H1 (cell line): ENCODE results near the gene SLC35F3. TPM values are rescaled to one million over a fixed set of nuclear protein-coding genes. Genes with fewer than 3 reads are reported as not detected.

Source experiments
- CHD7 ChIP-seq: fragments of 300-600 bp; sonication (generic); IDR thresholded peaks from 2 replicates; pipeline ENCODE4 v1.7.1; 2012; ENCODE audit warnings: low read length, moderate library complexity, mild to moderate bottlenecking, inconsistent platforms; ENCODE audit not compliant: insufficient replicate concordance
- JUND ChIP-seq: IDR thresholded peaks from 2 replicates; pipeline ENCODE4 v1.6.1; 2011; ENCODE audit warnings: mild to moderate bottlenecking, improper control_type of control experiment, low read length
- SAP30 ChIP-seq: fragments of 300-600 bp; sonication (generic); IDR thresholded peaks from 2 replicates; pipeline ENCODE4 v1.7.1; 2012; ENCODE audit warnings: low read length, moderate library complexity, mild to moderate bottlenecking, inconsistent platforms; ENCODE audit not compliant: insufficient read depth, insufficient replicate concordance
- SIX5 ChIP-seq: IDR thresholded peaks from 2 replicates; pipeline ENCODE4 v1.6.1; 2011; ENCODE audit warnings: mild to moderate bottlenecking, low read depth, low read length
- USF2 ChIP-seq: IDR thresholded peaks from 2 replicates; pipeline ENCODE4 v1.6.1; 2011; ENCODE audit warnings: low read length, improper control_type of control experiment
- ZNF274 ChIP-seq: IDR thresholded peaks from 2 replicates; pipeline ENCODE4 v1.7.0; 2012; ENCODE audit warnings: low read length, borderline replicate concordance; ENCODE audit errors: extremely low read depth
- polyA plus RNA-seq, 7 experiments: library from polyadenylated mRNA; depleted of rRNA in 3 of 7; stranded (reverse) in 5 of 7; unstranded in 2 of 7; fragments of >200 nt in 5 of 7; fragments of 200-250 nt in 2 of 7; gene quantifications; 1 replicate in 5 of 7; 2 replicates in 1 of 7; 4 replicates in 1 of 7; pipeline versions ENCODE4 v1.2.1 to v1.2.3, GENCODE V29; 2011 to 2013; ENCODE audit warnings: missing spikeins in 2 of 7, mixed read lengths in 2 of 7
- total RNA-seq: library from RNA; stranded (reverse); fragmentation: NEBNext Ultra II Directional; extraction: Animal tissue kit (Norgen Biotek cat#: 25700); gene quantifications from 2 replicates; pipeline ENCODE4 v1.2.1, GENCODE V29; 2021

Gene SLC35F3
- total and polyA plus RNA-seq, 2 of the 8 experiments (the other 6 are each of a cell fraction or from before 2014, with no cell fraction given), result 0.78 to 1.2 TPM

- TF ChIP-seq CHD7, result no peak
- no peak for TF ChIP-seq SIX5
- TF ChIP-seq USF2, result no peak
- TF ChIP-seq SAP30, result no peak
- no peak for TF ChIP-seq ZNF274
- no peak for TF ChIP-seq JUND
Measured at GRCh38 chr1:234004591-234004990, 100.1 kb downstream of the SLC35F3 start (continued).
